Tibial nerve (tissue), 4 donors: ENCODE measurements around the gene PLXDC1. TPM values are rescaled to one million over a fixed set of nuclear protein-coding genes. Genes with fewer than 3 reads are reported as not detected.

ENCODE experiments used
- DNase-seq, 2 donors: peaks; one replicate each; pipeline ENCODE4 v3.0.0-alpha.2; 2019; ENCODE audit warnings: low spot score in 2 of 2
- H3K27ac ChIP-seq, 4 donors: fragments of 200-600 bp; sonication (generic) in 3 of 4; one replicate each; pipeline ENCODE4 v1.5.1; 2017 to 2019; ENCODE audit warnings: mild to moderate bottlenecking in 1 of 4
- H3K27me3 ChIP-seq, 2 donors: fragments of 200-600 bp; sonication (generic) in 1 of 2; one replicate each; pipeline versions ENCODE4 v1.5.1 to v1.6.0; 2017 to 2019
- H3K36me3 ChIP-seq, 3 donors: fragments of 200-600 bp; sonication (generic); one replicate each; pipeline ENCODE4 v1.5.1; 2018 to 2019
- H3K4me1 ChIP-seq, 4 donors: fragments of 200-600 bp; sonication (generic) in 3 of 4; one replicate each; pipeline ENCODE4 v1.5.1; 2017 to 2019
- H3K4me3 ChIP-seq, 4 donors: fragments of 200-600 bp; sonication (generic) in 3 of 4; one replicate each; pipeline ENCODE4 v1.5.1; 2017 to 2019; ENCODE audit warnings: mild to moderate bottlenecking in 1 of 4, moderate library complexity in 1 of 4
- H3K9me3 ChIP-seq, 4 donors: fragments of 200-600 bp; sonication (generic) in 3 of 4; one replicate each; pipeline ENCODE4 v1.5.1; 2017 to 2019
- CTCF ChIP-seq, 5 experiments: fragments of 200-600 bp in 3 of 5; fragments of 450-650 bp in 2 of 5; sonication (generic) in 3 of 5; IDR thresholded peaks; one replicate each; pipeline ENCODE4 v1.5.1; 2016 to 2019; ENCODE audit warnings: antibody characterized with exemption in 5 of 5, mild to moderate bottlenecking in 3 of 5, moderate library complexity in 2 of 5
- EP300 ChIP-seq, 2 donors: sonication (generic); formaldehyde crosslinking; IDR thresholded peaks; one replicate each; pipeline ENCODE4 v1.6.1; 2017; ENCODE audit warnings: antibody characterized with exemption in 2 of 2, mild to moderate bottlenecking in 1 of 2
- POLR2A ChIP-seq, 2 donors: fragments of 450-650 bp; IDR thresholded peaks; one replicate each; pipeline ENCODE4 v1.6.1; 2017; ENCODE audit warnings: antibody characterized with exemption in 2 of 2, mild to moderate bottlenecking in 2 of 2, moderate library complexity in 2 of 2
- WGBS, 2 donors: methylation state at CpG; one replicate each; pipeline ENCODE4 v1.1.5; 2018; 5-methylcytosine and 5-hydroxymethylcytosine counted together
- total RNA-seq, 4 donors: library from RNA; depleted of rRNA; stranded (reverse); fragments of >200 nt; gene quantifications; one replicate each; pipeline ENCODE4 v1.1.0, GENCODE V29; 2016

The PLXDC1 gene
- total RNA-seq: 10 to 100 TPM; 34.1 to 95.1 (median 42.4) TPM

DNA sequence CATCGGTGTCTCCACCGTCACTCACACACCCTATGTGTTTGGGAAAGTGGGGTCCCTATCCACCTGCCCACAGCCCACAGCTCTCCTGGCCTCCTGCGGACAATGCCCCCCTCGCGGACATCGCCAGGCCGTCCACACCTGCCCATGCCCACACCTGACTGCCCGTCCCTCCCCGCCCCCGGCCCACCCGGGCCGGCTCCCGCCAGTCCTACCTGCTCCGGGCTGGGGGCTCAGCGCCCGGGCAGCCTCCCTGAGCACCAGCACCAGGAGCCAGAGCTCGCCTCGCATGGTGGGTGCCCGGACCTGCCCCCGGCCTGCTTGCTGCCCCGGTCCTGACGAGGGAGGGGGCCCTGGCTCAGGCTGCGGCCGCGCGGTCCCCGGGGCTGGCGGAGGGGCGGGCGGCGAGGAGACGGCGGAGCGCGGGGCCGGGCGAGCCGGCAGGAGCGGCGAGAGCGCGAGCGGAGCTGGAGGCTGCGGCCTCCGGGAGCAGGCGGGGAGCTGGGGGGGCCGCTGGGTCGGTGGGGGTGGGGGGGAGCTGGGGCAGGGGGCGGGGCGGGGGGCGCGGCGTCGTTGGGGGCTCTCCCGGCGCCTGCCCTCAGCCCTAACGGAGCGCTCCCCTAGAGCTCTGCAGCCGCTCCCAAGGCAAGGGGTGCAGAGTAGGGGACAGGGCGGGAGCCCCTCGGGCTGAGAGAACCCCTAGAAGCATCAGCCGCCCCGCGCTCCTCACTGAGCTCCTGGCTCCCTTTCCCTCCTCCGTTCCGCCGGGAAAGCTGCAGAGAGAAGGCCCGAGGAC is at the start of gene PLXDC1:
Gene PLXDC1 (minus strand): TSS at position 488 of the 793 bp plus-strand sequence. CDS start 200 bp downstream, at position 288.
- DNase-seq: no peak
- peak within 1 kb of the TSS; percentile 51 to 99 (median 91) for H3K27ac ChIP-seq
- 1 to 5% methylated on average over 15 to 27 of the region's 68 CpGs for WGBS, 2 donors
- H3K27me3 ChIP-seq: peaks cover 0 to 24% of the 10 kb centered on the region in 2 donors
- TF ChIP-seq POLR2A (IDR thresholded peaks at IDR 0.05) (no peak), EP300 (IDR thresholded peaks at IDR 0.05) (no peak), CTCF (IDR thresholded peaks at IDR 0.05) (no peak)
- H3K4me1 ChIP-seq: peaks cover 0 to 31% (median 19%) of the 10 kb centered on the region in 4 donors
- no peaks in the 10 kb centered on the region for H3K9me3 ChIP-seq
- H3K4me3 ChIP-seq: peak within 1 kb of the TSS; percentile 62 to 82 (median 80)
- H3K36me3 ChIP-seq: no peaks in the 10 kb centered on the region

GRCh38 chr17:39200957-39201510 is 49.6 kb upstream of the PLXDC1 start:
- Histone ChIP-seq H3K36me3 (peaks cover 0 to 42% (median 34%) of the 10 kb centered on the region in 3 donors), H3K4me1 (peaks cover 0 to 52% (median 24%) of the 10 kb centered on the region in 4 donors), H3K4me3 (peak overlapping the region; percentile 66 to 82 (median 73)), H3K27ac (peak overlapping the region; percentile 96 to 98 (median 97)), H3K27me3 (no peaks in the 10 kb centered on the region), H3K9me3 (no peaks in the 10 kb centered on the region)
- no peak for DNase-seq
- WGBS, 2 donors: 35 to 42% methylated on average over 11 of the region's 11 CpGs
- TF ChIP-seq EP300 (IDR thresholded peaks at IDR 0.05) (no peak), POLR2A (IDR thresholded peaks at IDR 0.05) (no peak), CTCF (IDR thresholded peaks at IDR 0.05) (no peak)

DNA sequence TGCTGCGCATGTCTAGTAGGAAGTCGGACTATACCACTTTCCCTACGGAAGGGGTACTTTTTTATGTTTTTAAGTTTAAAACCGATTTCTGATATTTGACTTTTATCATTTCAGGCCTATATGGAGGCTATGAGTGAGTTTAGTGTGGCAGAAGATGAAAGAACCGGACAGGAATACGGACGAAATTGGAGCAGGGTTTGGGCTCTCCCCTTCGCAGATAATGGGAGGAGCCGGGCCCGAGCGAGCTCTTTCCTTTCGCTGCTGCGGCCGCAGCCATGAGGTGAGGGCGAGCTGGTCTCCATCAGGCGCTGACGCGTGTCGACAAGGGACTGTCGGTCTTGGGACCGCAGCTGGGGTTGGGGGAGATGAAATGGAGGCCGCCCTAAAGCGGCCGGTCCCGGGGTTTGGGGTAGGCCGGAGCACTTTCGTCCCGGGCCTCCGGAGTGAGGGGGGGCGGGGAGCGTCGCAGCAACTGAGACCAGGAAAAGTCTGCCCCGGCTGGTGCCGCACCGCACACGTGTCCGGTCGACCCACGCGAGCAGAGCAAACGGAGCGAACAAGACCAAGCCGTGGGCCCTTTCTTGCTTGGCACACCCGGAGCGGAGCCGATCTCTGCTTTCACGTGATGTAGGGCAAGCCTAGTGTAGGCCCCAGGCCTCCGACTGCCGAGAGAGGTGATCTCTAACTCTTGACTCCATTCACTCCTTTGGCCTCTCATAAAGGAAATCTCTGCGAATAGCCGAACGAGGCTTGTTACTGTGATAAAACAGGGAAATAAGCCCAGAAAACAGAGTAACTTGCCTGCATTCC is 48.8 kb upstream of the PLXDC1 start, which contains the start of gene RPL19:
Gene RPL19 (plus strand): TSS at position 214 of the 810 bp plus-strand sequence. CDS start 62 bp downstream, at position 276.
- TF ChIP-seq EP300 (IDR thresholded peaks at IDR 0.05) (peak; percentile 88 to 93), POLR2A (IDR thresholded peaks at IDR 0.05) (peak; percentile 48 to 67), CTCF (IDR thresholded peaks at IDR 0.05) (peak in 2 of 5 experiments; percentile 30 to 33)
- Histone ChIP-seq H3K4me1 (peaks cover 0 to 59% (median 31%) of the 10 kb centered on the region in 4 donors), H3K9me3 (no peaks in the 10 kb centered on the region), H3K4me3 (peak within 1 kb of the TSS; percentile 66 to 82 (median 73)), H3K27ac (peak within 1 kb of the TSS; percentile 96 to 98 (median 97)), H3K27me3 (no peaks in the 10 kb centered on the region), H3K36me3 (peaks cover 0 to 40% (median 34%) of the 10 kb centered on the region in 3 donors)
- DNase-seq: peak in 1 of 2 donors; percentile 54
- WGBS, 2 donors: 0% methylated on average over 44 to 51 of the region's 52 CpGs

- H3K36me3 ChIP-seq: peaks cover 0 to 35% (median 34%) of the 10 kb centered on the region in 3 donors
- peaks cover 0 to 65% (median 36%) of the 10 kb centered on the region in 4 donors for H3K4me1 ChIP-seq
- peak overlapping the region; percentile 96 to 98 (median 97) for H3K27ac ChIP-seq
- TF ChIP-seq CTCF (IDR thresholded peaks at IDR 0.05) (no peak), POLR2A (IDR thresholded peaks at IDR 0.05) (no peak), EP300 (IDR thresholded peaks at IDR 0.05) (peak in 1 of 2 donors; percentile 97)
- 1% methylated on average over 10 of the region's 10 CpGs for WGBS, 2 donors
- H3K4me3 ChIP-seq: peak overlapping the region; percentile 66 to 82 (median 73)
- H3K27me3 ChIP-seq: no peaks in the 10 kb centered on the region
- peak; percentile 88 to 93 for DNase-seq
- H3K9me3 ChIP-seq: no peaks in the 10 kb centered on the region
Observed at GRCh38 chr17:39199820-39200069, 48.3 kb upstream of the PLXDC1 start.
